Upper lobe of right lung (tissue), 1 donor: ENCODE data around the gene CCNE1. TPM values are rescaled to one million over a fixed set of nuclear protein-coding genes. Genes with fewer than 3 reads are reported as not detected.

Experiments used
- ATAC-seq: fragments of 200-7000 bp; cut with Tn5 transposase; one replicate; pipeline ENCODE4 v1.9.1; 2020; ENCODE audit warnings: mild to moderate bottlenecking, moderate library complexity
- DNase-seq: peaks from one replicate; pipeline ENCODE4 v3.0.0-alpha.2; 2020
- H3K27ac ChIP-seq: fragments of 200-600 bp; one replicate; pipeline ENCODE4 v1.8.0; 2022
- H3K27me3 ChIP-seq: fragments of 200-600 bp; one replicate; pipeline ENCODE4 v1.8.0; 2022; ENCODE audit warnings: mild to moderate bottlenecking
- H3K36me3 ChIP-seq: fragments of 200-600 bp; one replicate; pipeline ENCODE4 v1.8.0; 2022
- H3K4me1 ChIP-seq: fragments of 200-600 bp; one replicate; pipeline ENCODE4 v1.8.0; 2022
- H3K4me3 ChIP-seq: fragments of 200-600 bp; one replicate; pipeline ENCODE4 v1.8.0; 2022; ENCODE audit warnings: mild to moderate bottlenecking
- H3K9me3 ChIP-seq: fragments of 200-600 bp; one replicate; pipeline ENCODE4 v1.8.0; 2022
- intact Hi-C: fragments of 100-400 bp; cut with DNase I; formaldehyde crosslinking; loops from one replicate; pipeline ENCODE4 v1.11.0; 2022
- total RNA-seq: library from RNA; stranded (reverse); fragmentation: NEBNext Ultra II Directional; extraction: Animal tissue kit (Norgen Biotek cat#: 25700); gene quantifications from one replicate; pipeline ENCODE4 v1.2.1, GENCODE V29; 2021
- TF ChIP-seq, protein P1 (sequence below): fragments of 200-600 bp; IDR thresholded peaks from one replicate; pipeline ENCODE4 v1.8.0; 2022; ENCODE audit warnings: antibody characterized with exemption
- donor health status: DM: no; HTN: yes; CAD: no; lungs with severe emphysema.

CCNE1 gene
- total RNA-seq, 1 donor from 2014 or later: 0.55 TPM

DNA sequence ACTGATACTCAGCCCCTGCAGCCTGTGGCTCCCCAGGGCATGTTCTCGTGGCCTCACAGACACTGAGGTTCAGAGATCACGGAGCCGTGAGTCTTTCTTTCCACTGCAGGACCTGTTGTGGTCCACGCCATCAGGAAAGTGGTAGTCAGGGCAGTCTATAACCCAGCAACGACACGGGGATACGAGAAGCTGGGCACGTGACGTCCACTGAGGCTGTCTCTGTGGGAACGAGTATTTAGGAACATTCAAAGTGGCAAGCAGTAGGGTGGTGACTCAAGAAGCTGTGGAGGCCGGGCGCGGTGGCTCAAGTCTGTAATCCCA lies 29.6 kb upstream of the CCNE1 start:
- H3K9me3 ChIP-seq: no peaks in the 10 kb centered on the region
- H3K4me3 ChIP-seq: no peak overlapping the region
- H3K36me3 ChIP-seq: no peaks in the 10 kb centered on the region
- DNase-seq: no peak
- H3K27ac ChIP-seq: no peak overlapping the region
- H3K4me1 ChIP-seq: no peaks in the 10 kb centered on the region
- intact Hi-C loops: no loop called here
- H3K27me3 ChIP-seq: no peaks in the 10 kb centered on the region
- TF ChIP-seq, protein P1, sequence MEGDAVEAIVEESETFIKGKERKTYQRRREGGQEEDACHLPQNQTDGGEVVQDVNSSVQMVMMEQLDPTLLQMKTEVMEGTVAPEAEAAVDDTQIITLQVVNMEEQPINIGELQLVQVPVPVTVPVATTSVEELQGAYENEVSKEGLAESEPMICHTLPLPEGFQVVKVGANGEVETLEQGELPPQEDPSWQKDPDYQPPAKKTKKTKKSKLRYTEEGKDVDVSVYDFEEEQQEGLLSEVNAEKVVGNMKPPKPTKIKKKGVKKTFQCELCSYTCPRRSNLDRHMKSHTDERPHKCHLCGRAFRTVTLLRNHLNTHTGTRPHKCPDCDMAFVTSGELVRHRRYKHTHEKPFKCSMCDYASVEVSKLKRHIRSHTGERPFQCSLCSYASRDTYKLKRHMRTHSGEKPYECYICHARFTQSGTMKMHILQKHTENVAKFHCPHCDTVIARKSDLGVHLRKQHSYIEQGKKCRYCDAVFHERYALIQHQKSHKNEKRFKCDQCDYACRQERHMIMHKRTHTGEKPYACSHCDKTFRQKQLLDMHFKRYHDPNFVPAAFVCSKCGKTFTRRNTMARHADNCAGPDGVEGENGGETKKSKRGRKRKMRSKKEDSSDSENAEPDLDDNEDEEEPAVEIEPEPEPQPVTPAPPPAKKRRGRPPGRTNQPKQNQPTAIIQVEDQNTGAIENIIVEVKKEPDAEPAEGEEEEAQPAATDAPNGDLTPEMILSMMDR: no peak
- no peak for ATAC-seq

DNA sequence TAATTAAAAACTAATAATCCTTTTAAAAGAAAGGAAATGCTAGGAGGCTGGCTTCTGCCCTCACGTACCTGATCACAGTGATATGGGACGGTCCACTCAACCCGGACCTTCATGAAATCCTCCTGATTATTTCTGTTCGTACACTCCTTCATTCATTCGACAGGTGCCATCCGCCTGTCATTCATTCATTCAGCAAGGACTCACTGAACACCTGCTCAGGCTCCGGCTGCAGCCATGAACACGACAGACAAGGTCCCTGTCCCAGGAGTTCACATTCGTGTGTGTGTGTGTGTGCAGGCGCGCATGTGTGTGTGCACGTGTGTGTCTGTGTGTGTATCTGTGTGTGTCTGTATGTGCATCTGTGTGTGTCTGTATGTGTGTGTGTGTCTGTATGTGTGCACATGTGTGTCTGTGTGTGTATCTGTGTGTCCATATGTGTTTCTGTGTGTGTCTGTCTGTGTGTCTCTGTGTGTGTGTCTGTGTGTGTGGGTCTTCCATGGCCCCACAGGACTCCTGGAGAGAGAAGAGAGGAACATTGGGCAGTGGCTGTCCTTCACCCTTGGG lies 28.1 kb upstream of the CCNE1 start:
- Histone ChIP-seq H3K27ac (no peak overlapping the region), H3K4me1 (no peaks in the 10 kb centered on the region), H3K4me3 (no peak overlapping the region), H3K27me3 (no peaks in the 10 kb centered on the region), H3K36me3 (no peaks in the 10 kb centered on the region), H3K9me3 (no peaks in the 10 kb centered on the region)
- DNase-seq (no peak), ATAC-seq (no peak)
- TF ChIP-seq, protein P1: no peak
- intact Hi-C loops: no loop called here

GRCh38 chr19:29784598-29785223 lies 27.1 kb upstream of the CCNE1 start:
- Histone ChIP-seq H3K36me3 (no peaks in the 10 kb centered on the region), H3K27me3 (no peaks in the 10 kb centered on the region), H3K4me1 (no peaks in the 10 kb centered on the region), H3K9me3 (no peaks in the 10 kb centered on the region), H3K27ac (no peak overlapping the region), H3K4me3 (no peak overlapping the region)
- ATAC-seq: no peak
- TF ChIP-seq, protein P1: no peak
- DNase-seq: no peak
- intact Hi-C loops: no loop called here

GRCh38 chr19:29785360-29785759 lies 26.4 kb upstream of the CCNE1 start:
- H3K27ac ChIP-seq: no peak overlapping the region
- no peaks in the 10 kb centered on the region for H3K27me3 ChIP-seq
- no peaks in the 10 kb centered on the region for H3K9me3 ChIP-seq
- intact Hi-C loops: no loop called here
- H3K36me3 ChIP-seq: no peaks in the 10 kb centered on the region
- H3K4me1 ChIP-seq: no peaks in the 10 kb centered on the region
- ATAC-seq: no peak
- TF ChIP-seq, protein P1: no peak
- no peak overlapping the region for H3K4me3 ChIP-seq
- no peak for DNase-seq

GRCh38 chr19:29785955-29786589 lies 25.7 kb upstream of the CCNE1 start:
- H3K9me3 ChIP-seq: no peaks in the 10 kb centered on the region
- TF ChIP-seq, protein P1: no peak
- H3K4me3 ChIP-seq: no peak overlapping the region
- ATAC-seq (peak; percentile 30), DNase-seq (no peak)
- intact Hi-C loops: no loop called here
- no peaks in the 10 kb centered on the region for H3K36me3 ChIP-seq
- H3K27me3 ChIP-seq: no peaks in the 10 kb centered on the region
- H3K27ac ChIP-seq: no peak overlapping the region
- H3K4me1 ChIP-seq: no peaks in the 10 kb centered on the region
